KMS-11 (cell line): Measurements from ENCODE around the gene VSNL1.

Experiments used
- H2AFZ ChIP-seq: fragments of 200-600 bp; sonication (generic); 2 replicates; pipeline ENCODE4 v1.6.1; 2016; ENCODE audit warnings: antibody characterized with exemption, mixed run types, low read depth
- H3K27ac ChIP-seq: fragments of 200-600 bp; sonication (generic); 2 replicates; pipeline ENCODE4 v1.6.1; 2016; ENCODE audit warnings: mild to moderate bottlenecking, mixed run types
- H3K27me3 ChIP-seq: fragments of 200-600 bp; sonication (generic); 2 replicates; pipeline ENCODE4 v1.6.1; 2017; ENCODE audit warnings: mild to moderate bottlenecking, low read depth, mixed run types, moderate library complexity; ENCODE audit not compliant: insufficient read depth
- H3K36me3 ChIP-seq: fragments of 200-600 bp; sonication (generic); 2 replicates; pipeline ENCODE4 v1.6.1; 2017; ENCODE audit warnings: mild to moderate bottlenecking, mixed run types; ENCODE audit not compliant: insufficient read depth
- H3K4me1 ChIP-seq: fragments of 200-600 bp; sonication (generic); 2 replicates; pipeline ENCODE4 v1.6.1; 2016; ENCODE audit warnings: mild to moderate bottlenecking, low read depth, mixed run types; ENCODE audit not compliant: poor library complexity, severe bottlenecking
- H3K4me2 ChIP-seq: fragments of 200-600 bp; sonication (generic); 2 replicates; pipeline ENCODE4 v1.7.0; 2016; ENCODE audit warnings: mild to moderate bottlenecking, mixed run types
- H3K4me3 ChIP-seq: fragments of 200-600 bp; sonication (generic); IDR thresholded peaks from 2 replicates; pipeline ENCODE4 v1.6.1; 2017; ENCODE audit warnings: low read depth, low read length, mixed read lengths; ENCODE audit not compliant: insufficient read depth
- H3K79me2 ChIP-seq: fragments of 200-600 bp; sonication (generic); 2 replicates; pipeline ENCODE4 v1.6.1; 2016; ENCODE audit warnings: low read depth, mixed run types; ENCODE audit not compliant: insufficient read depth
- H3K9ac ChIP-seq: fragments of 200-600 bp; sonication (generic); 2 replicates; pipeline ENCODE4 v1.6.1; 2016; ENCODE audit warnings: mild to moderate bottlenecking, mixed run types
- H4K20me1 ChIP-seq: fragments of 200-600 bp; sonication (generic); 2 replicates; pipeline ENCODE4 v1.6.1; 2016; ENCODE audit warnings: mild to moderate bottlenecking, mixed run types; ENCODE audit not compliant: insufficient read depth
- CTCF ChIP-seq: fragments of 200-600 bp; sonication (generic); conservative IDR thresholded peaks from 2 replicates; pipeline ENCODE4 v1.6.1; 2017; ENCODE audit warnings: low read depth, mild to moderate bottlenecking, antibody characterized with exemption, low read length, moderate library complexity, mixed read lengths

Gene VSNL1

GRCh38 chr2:17652681-17653394, 112.3 kb downstream of the VSNL1 start:
- Histone ChIP-seq H3K4me1 (no peaks in the 10 kb centered on the region), H3K79me2 (no peaks in the 10 kb centered on the region), H4K20me1 (no peaks in the 10 kb centered on the region), H3K9ac (no peak overlapping the region), H2AFZ (no peak overlapping the region), H3K4me2 (no peak overlapping the region), H3K36me3 (no peaks in the 10 kb centered on the region), H3K27me3 (no peaks in the 10 kb centered on the region), H3K4me3 (no peak overlapping the region), H3K27ac (no peak overlapping the region)
- TF ChIP-seq CTCF: no peak

GRCh38 chr2:17657759-17658158, 117.3 kb downstream of the VSNL1 start:
- no peaks in the 10 kb centered on the region for H3K79me2 ChIP-seq
- TF ChIP-seq CTCF: no peak
- no peak overlapping the region for H3K4me2 ChIP-seq
- H4K20me1 ChIP-seq: no peaks in the 10 kb centered on the region
- no peaks in the 10 kb centered on the region for H3K4me1 ChIP-seq
- no peak overlapping the region for H3K4me3 ChIP-seq
- no peak overlapping the region for H3K9ac ChIP-seq
- no peaks in the 10 kb centered on the region for H3K27me3 ChIP-seq
- H3K27ac ChIP-seq: no peak overlapping the region
- no peak overlapping the region for H2AFZ ChIP-seq
- no peaks in the 10 kb centered on the region for H3K36me3 ChIP-seq

- H4K20me1 ChIP-seq: no peaks in the 10 kb centered on the region
- H3K27me3 ChIP-seq: no peaks in the 10 kb centered on the region
- no peaks in the 10 kb centered on the region for H3K4me1 ChIP-seq
- H2AFZ ChIP-seq: no peak overlapping the region
- H3K4me3 ChIP-seq: no peak overlapping the region
- no peaks in the 10 kb centered on the region for H3K79me2 ChIP-seq
- no peak for TF ChIP-seq CTCF
- no peak overlapping the region for H3K27ac ChIP-seq
- no peak overlapping the region for H3K4me2 ChIP-seq
- H3K9ac ChIP-seq: no peak overlapping the region
- H3K36me3 ChIP-seq: no peaks in the 10 kb centered on the region
These were observed 117.9 kb downstream of the VSNL1 start for GRCh38 chr2:17658251-17658843.

DNA sequence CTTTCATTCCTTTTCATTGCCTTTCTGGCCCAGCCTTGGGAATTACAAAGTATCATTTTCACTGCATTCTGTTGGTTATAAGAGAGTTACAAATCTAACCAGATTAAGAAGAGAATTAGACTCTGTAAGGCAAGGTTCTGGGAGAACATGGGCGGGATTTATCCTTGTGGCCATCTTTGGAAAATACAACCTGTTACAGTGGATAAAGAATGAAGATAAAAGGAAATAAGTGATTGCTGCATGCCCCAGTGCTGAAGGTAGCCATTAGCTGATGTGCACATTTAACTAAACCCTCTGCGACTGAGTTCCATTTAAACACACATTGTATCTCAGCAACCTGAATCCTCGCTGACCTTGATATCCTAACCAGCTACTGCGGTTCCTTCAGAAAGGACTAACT, 119.7 kb downstream of the VSNL1 start:
- no peak overlapping the region for H3K27ac ChIP-seq

More for the DNA sequence above, 119.7 kb downstream of the VSNL1 start:
- H2AFZ ChIP-seq: no peak overlapping the region
- H3K4me1 ChIP-seq: no peaks in the 10 kb centered on the region
- H3K4me3 ChIP-seq: no peak overlapping the region
- no peaks in the 10 kb centered on the region for H3K79me2 ChIP-seq
- no peaks in the 10 kb centered on the region for H3K27me3 ChIP-seq
- no peak overlapping the region for H3K9ac ChIP-seq
- no peak for TF ChIP-seq CTCF
- no peaks in the 10 kb centered on the region for H3K36me3 ChIP-seq
- no peak overlapping the region for H3K4me2 ChIP-seq
- no peaks in the 10 kb centered on the region for H4K20me1 ChIP-seq
